ENCODE results near the gene MSH2.
"Not testable (repeated sequence)": the region's sequence is repeated elsewhere in the genome, so short reads cannot be mapped to it uniquely, and the experiment has no call there.

The MSH2 gene

GRCh38 chr2:47402805-47403608, at the start of gene MSH2:
Gene MSH2, plus strand, starts transcription at chr2:47403156. Its CDS starts 36 bp downstream, at chr2:47403192.
- DNase-seq, result peak; percentile 96

- no peak for DNase-seq
Observed at GRCh38 chr2:47354013-47354847, 48.7 kb upstream of the MSH2 start.

DNA sequence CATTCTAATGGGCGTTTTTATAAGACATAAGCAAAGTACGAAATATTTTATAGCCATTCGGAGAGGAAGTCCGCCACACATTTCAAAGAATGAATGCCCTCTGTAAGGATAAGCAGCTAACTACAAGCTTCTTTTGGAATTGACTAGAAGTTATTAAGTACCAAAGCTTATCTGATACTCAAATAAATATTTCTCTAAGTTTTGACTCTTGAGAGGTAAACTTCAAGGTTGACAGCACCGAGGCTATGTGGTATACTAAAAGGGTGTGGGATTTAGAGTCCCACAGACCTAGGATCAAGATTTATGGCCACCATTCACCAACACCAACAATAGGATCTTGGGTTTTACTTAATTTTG, 48.1 kb upstream of the MSH2 start:
- no peak for DNase-seq

GRCh38 chr2:47357483-47357882, 45.5 kb upstream of the MSH2 start:
- peak; percentile 45 for DNase-seq

- no peak for DNase-seq
Observed at GRCh38 chr2:47359375-47359868, 43.5 kb upstream of the MSH2 start.

DNA sequence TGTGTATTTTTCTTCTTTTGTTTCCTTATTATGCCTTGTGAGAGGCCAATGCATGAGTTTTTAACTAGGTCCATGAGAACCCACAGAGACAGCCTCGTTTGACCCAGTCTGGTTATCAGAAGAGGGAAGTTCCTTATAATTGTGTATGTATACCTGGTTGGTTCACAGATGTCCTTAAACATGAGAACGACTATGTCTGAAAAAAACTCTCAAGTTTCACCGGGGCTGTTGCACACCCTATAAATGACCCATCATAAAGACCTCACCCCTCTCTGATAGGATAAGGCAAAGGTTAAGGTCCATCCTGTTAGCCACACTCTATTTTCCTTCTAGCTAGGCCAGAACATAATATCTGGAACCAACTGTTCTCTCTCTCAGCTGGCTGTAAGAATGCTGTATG, 42.7 kb upstream of the MSH2 start:
- no peak for DNase-seq

DNA sequence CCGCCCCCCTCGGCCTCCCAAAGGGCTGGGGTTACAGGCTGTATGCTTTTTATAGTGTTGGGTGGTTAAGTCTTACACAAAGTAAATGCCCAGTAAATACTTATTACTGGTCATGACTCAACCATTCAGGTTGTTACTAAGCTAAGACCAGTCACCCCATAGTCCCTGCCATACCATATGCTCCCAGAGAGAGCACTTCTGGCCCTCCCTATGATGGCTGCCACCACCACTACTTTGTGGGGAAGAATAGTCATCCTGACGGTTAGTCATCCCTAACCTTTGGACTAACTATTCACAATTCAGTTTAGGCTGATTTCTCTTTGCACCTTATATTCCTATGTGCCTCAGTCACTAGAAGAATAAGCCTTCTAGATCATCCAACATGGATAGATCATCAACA, 42.0 kb upstream of the MSH2 start:
- no peak for DNase-seq

- not testable (repeated sequence) for DNase-seq
Observed at GRCh38 chr2:47361505-47362229, 41.3 kb upstream of the MSH2 start.

DNA sequence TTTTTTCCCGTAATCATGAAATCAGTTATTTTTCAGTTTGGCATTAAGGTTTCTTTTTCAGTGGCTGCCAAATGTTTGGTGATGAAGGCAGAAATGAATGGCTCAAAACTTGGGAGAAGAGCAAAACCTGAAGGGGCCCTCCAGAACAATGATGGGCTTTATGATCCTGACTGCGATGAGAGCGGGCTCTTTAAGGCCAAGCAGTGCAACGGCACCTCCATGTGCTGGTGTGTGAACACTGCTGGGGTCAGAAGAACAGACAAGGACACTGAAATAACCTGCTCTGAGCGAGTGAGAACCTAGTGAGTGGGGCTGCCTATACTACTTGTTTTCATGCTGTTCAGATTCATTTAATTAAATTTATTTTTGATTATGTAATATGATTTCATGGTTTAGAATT, 29.2 kb upstream of the MSH2 start:
- no peak for DNase-seq

GRCh38 chr2:47375307-47375706, 27.6 kb upstream of the MSH2 start:
- DNase-seq, result no peak

DNA sequence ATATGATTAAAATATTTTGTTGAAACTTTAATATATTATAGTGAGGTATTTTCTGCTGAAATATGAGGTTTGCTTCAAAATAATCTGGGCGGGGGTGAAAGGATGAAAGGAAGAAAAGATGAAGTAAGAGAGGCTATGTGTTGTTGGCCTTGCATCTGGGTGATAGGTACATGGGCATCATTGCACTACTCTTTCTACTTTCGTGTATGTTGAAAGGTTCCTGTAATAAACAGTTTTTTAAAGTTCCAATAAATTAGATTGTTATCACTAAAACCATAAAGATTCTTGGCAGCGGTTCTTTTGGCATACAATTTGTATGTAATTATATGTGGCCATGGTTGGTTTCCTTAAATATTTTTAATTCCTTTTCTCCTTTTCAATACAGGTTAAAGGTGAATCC, 23.6 kb upstream of the MSH2 start:
- no peak for DNase-seq

DNA sequence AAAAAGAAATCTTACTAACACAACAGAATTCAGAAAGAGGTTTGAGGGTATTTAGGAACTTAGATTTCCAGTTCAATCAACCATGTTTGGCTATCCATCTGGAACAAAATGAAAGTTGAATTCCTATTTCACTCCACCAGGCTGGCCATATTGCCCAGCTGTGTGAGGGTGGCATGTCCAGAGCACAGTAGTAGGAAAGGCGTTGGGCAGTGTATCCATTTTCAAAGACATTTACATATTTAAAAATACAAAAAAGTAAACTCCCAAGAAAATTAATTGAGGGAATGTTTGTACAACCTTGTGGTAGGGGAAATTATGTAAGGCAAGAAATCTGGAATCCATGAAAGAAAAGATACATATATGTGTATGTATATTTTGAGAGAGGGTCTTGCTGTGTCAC, 21.5 kb upstream of the MSH2 start:
- DNase-seq, result no peak

DNA sequence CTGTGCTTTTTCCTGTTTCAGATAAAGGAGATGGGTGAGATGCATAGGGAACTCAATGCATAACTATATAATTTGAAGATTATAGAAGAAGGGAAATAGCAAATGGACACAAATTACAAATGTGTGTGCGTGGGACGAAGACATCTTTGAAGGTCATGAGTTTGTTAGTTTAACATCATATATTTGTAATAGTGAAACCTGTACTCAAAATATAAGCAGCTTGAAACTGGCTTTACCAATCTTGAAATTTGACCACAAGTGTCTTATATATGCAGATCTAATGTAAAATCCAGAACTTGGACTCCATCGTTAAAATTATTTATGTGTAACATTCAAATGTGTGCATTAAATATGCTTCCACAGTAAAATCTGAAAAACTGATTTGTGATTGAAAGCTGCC, 16.4 kb upstream of the MSH2 start:
- DNase-seq, result no peak

- DNase-seq, result no peak
Observed at GRCh38 chr2:47388888-47389287, 14.1 kb upstream of the MSH2 start.

- no peak for DNase-seq
Observed at GRCh38 chr2:47389692-47390091, 13.3 kb upstream of the MSH2 start.

DNA sequence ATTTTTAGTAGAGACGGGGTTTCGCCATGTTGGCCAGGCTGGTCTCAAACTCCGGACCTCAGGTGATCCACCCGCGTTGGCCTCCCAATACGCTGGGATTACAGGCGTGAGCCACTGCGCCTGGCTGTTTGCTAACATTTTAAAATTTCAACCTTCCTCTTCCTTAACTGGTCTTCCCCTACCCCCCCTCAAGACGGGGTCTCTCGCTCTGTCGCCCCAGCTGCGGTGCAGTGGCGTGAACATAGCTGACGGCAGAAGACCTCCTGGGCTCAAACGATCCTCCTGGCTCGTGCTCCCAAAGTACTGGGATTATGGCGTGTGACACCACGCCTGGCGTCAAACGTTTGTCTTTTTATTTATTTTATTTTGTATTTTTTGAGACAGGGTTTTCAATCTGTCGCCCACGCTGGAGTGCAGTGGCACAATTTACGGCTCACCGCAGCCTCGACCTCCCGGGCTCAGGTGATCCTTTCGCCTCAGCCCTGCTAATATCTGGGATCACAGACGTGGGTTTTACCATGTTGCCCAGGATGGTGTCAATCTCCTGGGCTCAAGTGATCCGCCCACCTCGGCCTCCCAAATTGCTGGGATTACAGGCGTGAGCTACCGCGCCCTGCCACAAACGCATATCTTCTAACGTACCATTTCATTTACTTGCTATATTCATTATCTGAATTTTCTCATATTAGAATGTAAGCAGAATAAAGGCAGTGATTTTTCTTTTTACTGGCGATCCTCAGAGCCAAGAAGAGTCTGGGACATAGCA, 984 bp upstream of the MSH2 start:
- no peak for DNase-seq

DNA sequence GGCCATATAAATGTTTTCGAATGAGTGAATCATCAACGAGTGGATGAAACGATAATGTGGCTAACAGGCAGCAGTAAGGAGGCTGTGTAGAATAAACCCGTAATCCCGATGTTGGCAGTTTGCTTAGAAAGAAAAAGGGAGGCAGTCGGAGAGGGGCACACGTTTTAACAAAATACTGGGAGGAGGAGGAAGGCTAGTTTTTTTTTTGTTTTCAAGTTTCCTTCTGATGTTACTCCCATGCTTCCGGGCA, 476 bp upstream of the MSH2 start:
- no peak for DNase-seq

DNA sequence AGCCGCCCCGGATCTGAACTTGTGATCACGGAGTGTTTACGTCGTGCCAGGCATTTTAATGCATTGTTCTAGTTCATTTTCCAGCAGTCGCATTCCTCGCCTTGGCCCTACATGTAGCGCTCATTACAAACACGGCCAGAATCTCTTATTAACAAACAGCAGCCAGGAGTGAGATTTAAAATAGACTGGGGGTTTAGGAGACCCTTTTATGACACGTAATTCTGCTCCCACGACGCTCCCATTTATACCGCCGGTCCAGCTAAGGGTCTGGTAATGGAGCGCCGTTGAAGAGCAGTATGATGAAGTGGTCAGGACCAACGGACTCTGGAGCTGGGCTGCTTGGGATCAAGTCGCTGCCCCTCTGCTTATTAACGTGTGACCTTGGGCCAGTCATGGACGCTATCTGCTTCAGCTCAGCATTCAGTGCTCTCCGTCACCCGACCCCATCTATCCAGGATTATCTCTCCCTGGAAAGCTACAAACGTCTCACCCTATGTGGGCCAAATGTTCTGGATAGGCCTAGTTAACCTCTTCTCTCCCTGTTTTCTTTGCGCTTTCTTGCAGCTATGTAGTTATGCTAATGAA, 745 bp downstream of the MSH2 start:
- no peak for DNase-seq

DNA sequence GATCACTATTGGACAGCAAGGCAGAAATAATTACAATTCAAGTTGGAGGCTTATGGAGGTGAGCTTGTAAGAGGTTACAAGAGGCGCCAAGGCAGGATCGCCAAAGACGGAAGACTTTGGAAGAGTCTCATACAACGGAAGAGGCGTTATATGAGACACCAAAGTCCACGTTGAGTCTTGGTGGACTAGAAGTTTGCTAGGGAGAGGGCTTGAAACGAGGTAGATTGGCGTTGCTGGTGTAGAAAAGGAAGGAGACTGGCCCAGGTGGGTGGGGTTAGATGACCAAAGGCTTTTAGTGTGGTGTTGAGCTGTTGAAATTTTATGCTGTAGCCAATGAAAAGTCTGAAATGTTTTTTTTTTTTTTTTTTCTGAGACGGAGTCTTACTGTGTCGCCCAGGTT, 1.4 kb downstream of the MSH2 start:
- no peak for DNase-seq

DNA sequence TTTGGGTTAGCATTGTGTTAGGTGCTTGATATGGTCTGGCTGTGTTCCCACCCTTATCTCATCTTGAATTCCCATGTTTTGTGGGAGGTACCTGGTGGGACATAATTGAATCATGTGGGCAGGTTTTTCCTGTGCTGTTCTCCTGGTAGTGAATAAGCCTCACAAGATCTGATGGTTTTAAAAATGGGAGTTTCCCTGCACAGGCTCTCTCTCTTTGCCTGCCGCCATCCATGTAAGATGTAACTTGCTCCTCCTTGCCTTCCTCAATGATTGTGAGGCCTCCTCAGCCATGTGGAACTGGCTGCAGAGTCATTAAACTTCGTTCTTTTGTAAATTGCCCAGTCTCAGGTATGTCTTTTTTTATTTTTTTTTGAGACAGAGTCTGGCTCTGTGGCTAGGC, 2.8 kb downstream of the MSH2 start:
- no peak for DNase-seq

DNA sequence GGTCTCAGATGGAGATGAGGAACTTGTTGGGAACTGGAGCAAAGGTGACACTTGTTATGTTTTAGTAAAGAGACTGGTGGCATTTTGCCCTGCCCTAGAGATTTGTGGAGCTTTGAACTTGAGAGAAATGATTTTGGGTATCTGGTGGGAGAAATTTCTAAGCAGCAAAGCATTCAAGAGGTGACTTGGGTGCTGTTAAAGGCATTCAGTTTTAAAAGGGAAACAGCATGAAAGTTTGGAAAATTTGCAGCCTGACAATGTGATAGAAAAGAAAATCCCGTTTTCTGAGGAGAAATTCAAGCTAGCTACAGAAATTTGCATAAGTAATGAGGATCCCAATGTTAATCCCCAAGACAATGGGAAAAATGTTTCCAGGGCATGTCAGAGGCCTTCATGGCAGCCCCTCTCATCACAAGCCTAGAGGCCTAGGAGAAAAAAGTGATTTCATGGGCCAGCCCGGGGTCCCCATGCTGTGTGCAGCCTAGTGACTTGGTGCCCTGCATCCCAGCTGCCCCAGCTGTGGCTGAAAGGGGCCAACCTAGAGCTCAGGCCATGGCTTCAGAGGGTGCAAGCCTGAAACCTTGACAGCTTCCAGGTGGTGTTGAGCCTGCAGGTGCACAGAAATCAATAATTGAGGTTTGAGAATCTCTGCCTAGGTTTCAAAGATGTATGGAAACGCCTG, 3.8 kb downstream of the MSH2 start:
- not testable (repeated sequence) for DNase-seq

DNA sequence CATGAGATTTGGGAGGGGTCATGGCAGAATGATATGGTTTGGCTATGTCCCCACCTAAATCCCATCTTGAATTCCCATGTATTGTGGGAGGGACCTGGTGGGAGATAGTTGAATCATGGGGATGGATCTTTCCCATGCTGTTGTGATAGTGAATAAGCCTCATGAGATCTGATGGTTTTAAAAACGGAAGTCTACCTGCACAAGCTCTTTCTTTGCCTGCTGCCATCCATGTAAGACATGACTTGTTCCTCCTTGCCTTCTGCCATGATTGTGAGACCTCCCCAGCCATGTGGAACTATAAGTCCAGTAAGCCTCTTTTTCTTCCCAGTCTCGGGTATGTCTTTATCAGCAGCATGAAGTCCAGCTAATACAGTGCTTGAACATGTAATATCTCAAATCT, 5.0 kb downstream of the MSH2 start:
- not testable (repeated sequence) for DNase-seq

Measured in femur (tissue), 1 donor.